ENCODE results near the gene SLC4A11. TPM values are rescaled to one million over a fixed set of nuclear protein-coding genes. Genes with fewer than 3 reads are reported as not detected.

Gene SLC4A11
- total RNA-seq, 1 experiment from 2014 or later, result 1.1 TPM

DNA sequence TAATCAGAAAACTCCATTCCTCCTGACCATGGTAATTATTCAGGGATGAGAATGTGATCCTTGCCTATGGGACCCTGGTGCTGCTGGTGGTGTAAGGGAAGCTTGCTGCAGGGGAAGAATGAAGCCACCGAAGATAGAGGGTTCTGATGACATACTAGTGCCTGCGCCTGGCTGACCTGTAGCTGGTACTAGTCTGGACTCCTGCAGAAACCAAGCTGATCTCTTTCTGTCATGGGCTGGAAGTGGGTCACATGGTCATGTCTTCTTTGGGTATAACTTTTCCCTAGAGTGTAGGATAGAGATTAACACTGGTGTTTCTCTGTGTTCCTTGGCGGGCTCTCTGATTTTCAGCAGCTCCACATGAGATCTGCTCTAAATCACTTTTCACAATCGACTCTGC is 8.6 kb upstream of the SLC4A11 start:
- BruUV-seq (replicated peaks), result no TSS peak
- H3K9me3 ChIP-seq (ENCODE audit: low read depth, low read length, poor library complexity, severe bottlenecking), result no peaks in the 10 kb centered on the region
- no peak for DNase-seq (ENCODE audit: low spot score)
- no peak overlapping the region for H3K27ac ChIP-seq (ENCODE audit: low read depth, low read length, poor library complexity, severe bottlenecking)
- no peaks in the 10 kb centered on the region for H3K27me3 ChIP-seq (replicated peaks; ENCODE audit: insufficient read depth, low read depth, low read length, poor library complexity)
- TF ChIP-seq, protein P1, sequence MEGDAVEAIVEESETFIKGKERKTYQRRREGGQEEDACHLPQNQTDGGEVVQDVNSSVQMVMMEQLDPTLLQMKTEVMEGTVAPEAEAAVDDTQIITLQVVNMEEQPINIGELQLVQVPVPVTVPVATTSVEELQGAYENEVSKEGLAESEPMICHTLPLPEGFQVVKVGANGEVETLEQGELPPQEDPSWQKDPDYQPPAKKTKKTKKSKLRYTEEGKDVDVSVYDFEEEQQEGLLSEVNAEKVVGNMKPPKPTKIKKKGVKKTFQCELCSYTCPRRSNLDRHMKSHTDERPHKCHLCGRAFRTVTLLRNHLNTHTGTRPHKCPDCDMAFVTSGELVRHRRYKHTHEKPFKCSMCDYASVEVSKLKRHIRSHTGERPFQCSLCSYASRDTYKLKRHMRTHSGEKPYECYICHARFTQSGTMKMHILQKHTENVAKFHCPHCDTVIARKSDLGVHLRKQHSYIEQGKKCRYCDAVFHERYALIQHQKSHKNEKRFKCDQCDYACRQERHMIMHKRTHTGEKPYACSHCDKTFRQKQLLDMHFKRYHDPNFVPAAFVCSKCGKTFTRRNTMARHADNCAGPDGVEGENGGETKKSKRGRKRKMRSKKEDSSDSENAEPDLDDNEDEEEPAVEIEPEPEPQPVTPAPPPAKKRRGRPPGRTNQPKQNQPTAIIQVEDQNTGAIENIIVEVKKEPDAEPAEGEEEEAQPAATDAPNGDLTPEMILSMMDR (conservative IDR thresholded peaks at IDR 0.05; ENCODE audit: low read depth, low read length), result no peak
- no peaks in the 10 kb centered on the region for H3K36me3 ChIP-seq (ENCODE audit: insufficient read depth, low read length, poor library complexity, severe bottlenecking)
- ChIA-PET CTCF (no interaction called here), POLR2A (ENCODE audit: low non-redundant PET) (no interaction called here)
- no peak overlapping the region for H3K4me3 ChIP-seq (ENCODE audit: low read depth, low read length, poor library complexity, severe bottlenecking)
- intact Hi-C loops (cut with micrococcal nuclease; ENCODE audit: unreplicated experiment), result no loop called here
- H3K4me1 ChIP-seq (ENCODE audit: insufficient read depth, low read length, poor library complexity, severe bottlenecking), result peaks cover 10% of the 10 kb centered on the region

DNA sequence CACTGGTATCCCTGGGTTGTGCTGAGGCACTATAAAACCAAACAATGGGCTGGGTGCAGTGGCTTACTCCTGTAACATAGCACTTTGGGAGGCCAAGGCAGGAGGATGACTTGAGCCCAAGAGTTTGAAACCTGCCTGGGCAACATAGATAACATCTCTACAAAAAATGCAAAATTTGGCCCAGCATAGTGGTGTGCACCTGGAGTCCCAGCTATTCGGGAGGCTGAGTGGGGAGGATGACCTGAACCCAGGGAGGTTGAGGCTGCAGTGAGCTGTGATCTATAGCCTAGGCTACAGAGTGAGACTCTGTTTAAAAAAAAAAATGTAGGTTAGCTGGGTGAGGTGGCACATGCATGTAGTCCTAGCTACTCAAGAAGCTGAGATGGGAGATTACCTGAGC is 7.7 kb upstream of the SLC4A11 start:
- H3K27ac ChIP-seq (ENCODE audit: low read depth, low read length, poor library complexity, severe bottlenecking), result no peak overlapping the region
- CTCF ChIA-PET, result interaction anchor here (0.7 kb wide), 1 partner anchor 69 kb away, joined by 3 read pairs; no protein-coding TSS in a partner anchor
- no peak overlapping the region for H3K4me3 ChIP-seq (ENCODE audit: low read depth, low read length, poor library complexity, severe bottlenecking)
- POLR2A ChIA-PET (ENCODE audit: low non-redundant PET), result interaction anchor here (0.8 kb wide), 1 partner anchor 880 kb away, joined by 11 read pairs; no protein-coding TSS in a partner anchor
- no peaks in the 10 kb centered on the region for H3K36me3 ChIP-seq (ENCODE audit: insufficient read depth, low read length, poor library complexity, severe bottlenecking)
- H3K27me3 ChIP-seq (replicated peaks; ENCODE audit: insufficient read depth, low read depth, low read length, poor library complexity), result no peaks in the 10 kb centered on the region
- intact Hi-C loops (cut with micrococcal nuclease; ENCODE audit: unreplicated experiment), result no loop called here
- no peak for TF ChIP-seq EZH2 (IDR thresholded peaks at IDR 0.05; ENCODE audit: borderline replicate concordance, low read depth, low read length, poor library complexity, severe bottlenecking)
- TF ChIP-seq, protein P1 (conservative IDR thresholded peaks at IDR 0.05; ENCODE audit: low read depth, low read length), result no peak
- H3K4me1 ChIP-seq (ENCODE audit: insufficient read depth, low read length, poor library complexity, severe bottlenecking), result peaks cover 10% of the 10 kb centered on the region
- DNase-seq (ENCODE audit: low spot score), result no peak
- no peaks in the 10 kb centered on the region for H3K9me3 ChIP-seq (ENCODE audit: low read depth, low read length, poor library complexity, severe bottlenecking)
- BruUV-seq (replicated peaks), result no TSS peak

DNA sequence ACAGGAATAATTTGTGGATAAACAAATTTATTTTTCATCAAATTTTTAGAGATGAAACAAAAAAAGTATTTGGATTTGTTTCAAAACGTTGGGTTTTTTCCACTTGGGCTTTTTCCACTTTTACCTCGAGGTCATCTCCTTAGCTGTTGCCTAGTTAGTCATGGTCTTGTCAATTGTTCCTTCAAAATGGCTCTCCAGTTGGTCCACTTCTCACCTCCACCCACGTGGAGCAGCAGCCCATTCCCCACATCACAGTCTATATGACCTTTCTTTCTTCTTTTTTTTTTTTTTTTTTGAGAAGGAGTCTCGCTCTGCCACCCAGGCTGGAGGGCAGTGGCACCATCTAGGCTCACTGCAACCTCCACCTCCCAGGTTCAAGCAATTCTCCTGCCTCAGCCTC is 6.7 kb upstream of the SLC4A11 start:
- ChIA-PET POLR2A (ENCODE audit: low non-redundant PET) (no interaction called here), CTCF (no interaction called here)
- TF ChIP-seq EZH2 (IDR thresholded peaks at IDR 0.05; ENCODE audit: borderline replicate concordance, low read depth, low read length, poor library complexity, severe bottlenecking), result no peak
- Histone ChIP-seq H3K4me1 (ENCODE audit: insufficient read depth, low read length, poor library complexity, severe bottlenecking) (peaks cover 10% of the 10 kb centered on the region), H3K9me3 (ENCODE audit: low read depth, low read length, poor library complexity, severe bottlenecking) (no peaks in the 10 kb centered on the region), H3K4me3 (ENCODE audit: low read depth, low read length, poor library complexity, severe bottlenecking) (no peak overlapping the region), H3K36me3 (ENCODE audit: insufficient read depth, low read length, poor library complexity, severe bottlenecking) (no peaks in the 10 kb centered on the region), H3K27ac (ENCODE audit: low read depth, low read length, poor library complexity, severe bottlenecking) (no peak overlapping the region), H3K27me3 (replicated peaks; ENCODE audit: insufficient read depth, low read depth, low read length, poor library complexity) (peaks cover 4% of the 10 kb centered on the region)
- intact Hi-C loops (cut with micrococcal nuclease; ENCODE audit: unreplicated experiment), result no loop called here
- no TSS peak for BruUV-seq (replicated peaks)
- DNase-seq (ENCODE audit: low spot score), result no peak

DNA sequence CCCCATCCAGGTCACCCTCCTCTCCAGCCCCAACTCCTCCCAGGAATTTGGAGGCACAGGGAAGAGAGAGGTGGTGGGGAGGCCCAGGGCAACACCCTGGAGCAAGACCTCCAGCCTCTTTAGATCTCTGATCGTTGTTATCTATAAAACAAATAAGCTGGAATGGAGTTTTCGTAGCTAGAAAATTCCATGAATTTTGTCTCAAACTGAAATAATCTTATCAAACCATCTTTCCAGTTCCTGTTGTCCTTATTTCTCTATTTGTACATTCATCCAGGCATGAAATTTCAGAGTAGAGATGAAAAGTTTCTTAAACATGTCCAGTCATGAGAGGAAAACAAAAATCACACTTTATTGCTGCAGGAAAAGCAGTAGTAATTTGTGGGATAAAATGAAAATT is 6.2 kb upstream of the SLC4A11 start:
- peaks cover 10% of the 10 kb centered on the region for H3K27me3 ChIP-seq (replicated peaks; ENCODE audit: insufficient read depth, low read depth, low read length, poor library complexity)
- CTCF ChIA-PET, result no interaction called here
- DNase-seq (ENCODE audit: low spot score), result no peak
- POLR2A ChIA-PET (ENCODE audit: low non-redundant PET), result no interaction called here
- TF ChIP-seq EZH2 (IDR thresholded peaks at IDR 0.05; ENCODE audit: borderline replicate concordance, low read depth, low read length, poor library complexity, severe bottlenecking), result no peak
- TF ChIP-seq, protein P1 (conservative IDR thresholded peaks at IDR 0.05; ENCODE audit: low read depth, low read length), result no peak
- H3K9me3 ChIP-seq (ENCODE audit: low read depth, low read length, poor library complexity, severe bottlenecking), result no peaks in the 10 kb centered on the region
- H3K36me3 ChIP-seq (ENCODE audit: insufficient read depth, low read length, poor library complexity, severe bottlenecking), result no peaks in the 10 kb centered on the region
- intact Hi-C loops (cut with micrococcal nuclease; ENCODE audit: unreplicated experiment), result no loop called here
- no peak overlapping the region for H3K4me3 ChIP-seq (ENCODE audit: low read depth, low read length, poor library complexity, severe bottlenecking)
- H3K4me1 ChIP-seq (ENCODE audit: insufficient read depth, low read length, poor library complexity, severe bottlenecking), result peaks cover 10% of the 10 kb centered on the region
- H3K27ac ChIP-seq (ENCODE audit: low read depth, low read length, poor library complexity, severe bottlenecking), result no peak overlapping the region
- no TSS peak for BruUV-seq (replicated peaks)

Measured in A673 (cell line).